Uterus (tissue), 2 donors: ENCODE results near the gene ATP1A1.

Experiments
- POLR2A ChIP-seq, 2 donors: fragments of 450-650 bp; IDR thresholded peaks; one replicate each; pipeline ENCODE4 v1.6.1; 2016; ENCODE audit warnings: antibody characterized with exemption in 2 of 2, mild to moderate bottlenecking in 1 of 2, moderate library complexity in 1 of 2
- TF ChIP-seq, protein P1 (sequence below), 4 experiments: fragments of 200-600 bp in 2 of 4; fragments of 450-650 bp in 2 of 4; sonication (generic) in 2 of 4; IDR thresholded peaks; one replicate each; pipeline ENCODE4 v1.5.1; 2016 to 2019; ENCODE audit warnings: antibody characterized with exemption in 4 of 4, mild to moderate bottlenecking in 2 of 4, moderate library complexity in 1 of 4

DNA sequence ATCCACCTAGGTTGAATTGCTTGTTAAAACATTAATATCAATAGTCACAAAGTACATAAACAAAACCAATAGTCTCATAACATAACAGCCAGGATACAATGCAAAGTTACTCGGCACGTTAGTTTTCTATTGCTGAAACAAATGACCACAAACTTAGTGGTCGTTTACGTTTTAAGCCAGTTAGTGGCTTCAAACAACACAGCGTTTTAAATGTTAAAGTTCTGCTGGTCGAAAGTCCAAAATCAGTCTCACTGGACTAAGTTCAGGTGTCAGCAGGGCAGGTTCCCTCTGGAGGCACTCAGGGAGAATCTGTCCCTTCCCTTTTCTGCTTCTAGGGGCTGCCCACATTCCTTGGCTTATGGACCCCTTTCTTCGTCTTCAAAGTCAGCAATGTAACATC, 35.6 kb upstream of the ATP1A1 start:
- TF ChIP-seq, protein P1, sequence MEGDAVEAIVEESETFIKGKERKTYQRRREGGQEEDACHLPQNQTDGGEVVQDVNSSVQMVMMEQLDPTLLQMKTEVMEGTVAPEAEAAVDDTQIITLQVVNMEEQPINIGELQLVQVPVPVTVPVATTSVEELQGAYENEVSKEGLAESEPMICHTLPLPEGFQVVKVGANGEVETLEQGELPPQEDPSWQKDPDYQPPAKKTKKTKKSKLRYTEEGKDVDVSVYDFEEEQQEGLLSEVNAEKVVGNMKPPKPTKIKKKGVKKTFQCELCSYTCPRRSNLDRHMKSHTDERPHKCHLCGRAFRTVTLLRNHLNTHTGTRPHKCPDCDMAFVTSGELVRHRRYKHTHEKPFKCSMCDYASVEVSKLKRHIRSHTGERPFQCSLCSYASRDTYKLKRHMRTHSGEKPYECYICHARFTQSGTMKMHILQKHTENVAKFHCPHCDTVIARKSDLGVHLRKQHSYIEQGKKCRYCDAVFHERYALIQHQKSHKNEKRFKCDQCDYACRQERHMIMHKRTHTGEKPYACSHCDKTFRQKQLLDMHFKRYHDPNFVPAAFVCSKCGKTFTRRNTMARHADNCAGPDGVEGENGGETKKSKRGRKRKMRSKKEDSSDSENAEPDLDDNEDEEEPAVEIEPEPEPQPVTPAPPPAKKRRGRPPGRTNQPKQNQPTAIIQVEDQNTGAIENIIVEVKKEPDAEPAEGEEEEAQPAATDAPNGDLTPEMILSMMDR (IDR thresholded peaks at IDR 0.05) = no peak
- TF ChIP-seq POLR2A (IDR thresholded peaks at IDR 0.05) = no peak
